Ovary (tissue), 3 donors: ENCODE data around the gene IGF2BP2.

ENCODE experiments used
- CTCF ChIP-seq, 3 donors: fragments of 450-650 bp in 2 of 3; fragments of 200-600 bp in 1 of 3; IDR thresholded peaks; one replicate each; pipeline versions ENCODE4 v1.5.1 to v1.8.0; 2016 to 2022; ENCODE audit warnings: antibody characterized with exemption in 3 of 3, mild to moderate bottlenecking in 1 of 3
- POLR2A ChIP-seq: fragments of 450-650 bp; IDR thresholded peaks from one replicate; pipeline ENCODE4 v1.6.1; 2017; ENCODE audit warnings: antibody characterized with exemption, mild to moderate bottlenecking, moderate library complexity
- donor health status: DM: no; HTN: no; CAD: no.

- no peak for TF ChIP-seq CTCF (IDR thresholded peaks at IDR 0.05)
- TF ChIP-seq POLR2A: no peak
These were observed 146.8 kb downstream of the IGF2BP2 start for GRCh38 chr3:185678027-185678426.
